Keratinocyte (primary cell): ENCODE data around the gene ARHGEF16. TPM values are rescaled to one million over a fixed set of nuclear protein-coding genes. Genes with fewer than 3 reads are reported as not detected.

Experiments used
- DNase-seq: peaks from one replicate; pipeline ENCODE4 v3.0.0-alpha.2; 2011; ENCODE audit warnings: low read depth, missing footprints, low spot score
- FAIRE-seq: peaks from 2 replicates; lab custom pipeline; 2011; peaks lifted over from hg19 to GRCh38; lab: Jason Lieb, UNC
- H2AFZ ChIP-seq: 2 replicates; pipeline ENCODE4 v1.6.0; 2012; ENCODE audit warnings: low read length, control low read depth, inconsistent platforms; ENCODE audit not compliant: control insufficient read depth
- H3K27ac ChIP-seq: 2 replicates; pipeline ENCODE4 v1.5.1; 2011; ENCODE audit warnings: low read length; ENCODE audit not compliant: control insufficient read depth, insufficient read depth
- H3K27me3 ChIP-seq: 3 replicates; pipeline ENCODE4 v1.6.0; 2011; ENCODE audit warnings: low read length; ENCODE audit not compliant: control insufficient read depth, insufficient read depth; ENCODE audit errors: extremely low read depth
- H3K36me3 ChIP-seq, 2 experiments: 2 replicates in 1 of 2; 3 replicates in 1 of 2; pipeline ENCODE4 v1.5.1; 2011; ENCODE audit warnings: low read length in 2 of 2, mild to moderate bottlenecking in 1 of 2; ENCODE audit not compliant: control insufficient read depth in 2 of 2, insufficient read depth in 2 of 2; ENCODE audit errors: extremely low read depth in 1 of 2
- H3K4me1 ChIP-seq: 3 replicates; pipeline ENCODE4 v1.5.1; 2011; ENCODE audit warnings: low read length; ENCODE audit not compliant: control insufficient read depth, insufficient read depth; ENCODE audit errors: extremely low read depth
- H3K4me2 ChIP-seq: 3 replicates; pipeline ENCODE4 v1.6.0; 2011; ENCODE audit warnings: low read depth, low read length; ENCODE audit not compliant: control insufficient read depth, insufficient read depth; ENCODE audit errors: extremely low read depth
- H3K4me3 ChIP-seq, 3 experiments: fragments of 200-600 bp in 1 of 3; sonication (generic) in 1 of 3; 2 replicates in 2 of 3; 3 replicates in 1 of 3; pipeline ENCODE4 v1.5.1; 2011 to 2016; ENCODE audit warnings: low read length in 3 of 3, mild to moderate bottlenecking in 3 of 3, control low read depth in 2 of 3, inconsistent platforms in 1 of 3, low read depth in 1 of 3, mixed read lengths in 1 of 3, mixed run types in 1 of 3, moderate library complexity in 1 of 3; ENCODE audit not compliant: control insufficient read depth in 2 of 3, insufficient read depth in 2 of 3; ENCODE audit errors: extremely low read depth in 1 of 3
- H3K79me2 ChIP-seq: 2 replicates; pipeline ENCODE4 v1.6.0; 2012; ENCODE audit warnings: low read length; ENCODE audit not compliant: control insufficient read depth, insufficient read depth
- H3K9ac ChIP-seq: 3 replicates; pipeline ENCODE4 v1.6.0; 2011; ENCODE audit warnings: low read length; ENCODE audit not compliant: control insufficient read depth, insufficient read depth; ENCODE audit errors: extremely low read depth
- H3K9me1 ChIP-seq: 3 replicates; pipeline ENCODE4 v1.6.0; 2011; ENCODE audit warnings: low read length; ENCODE audit not compliant: control insufficient read depth, insufficient read depth; ENCODE audit errors: extremely low read depth
- H3K9me3 ChIP-seq: 2 replicates; pipeline ENCODE4 v1.5.1; 2012; ENCODE audit warnings: low read depth, low read length; ENCODE audit not compliant: control insufficient read depth
- H4K20me1 ChIP-seq: 3 replicates; pipeline ENCODE4 v1.6.0; 2011; ENCODE audit warnings: low read length; ENCODE audit not compliant: control insufficient read depth, insufficient read depth; ENCODE audit errors: extremely low read depth
- CTCF ChIP-seq, 3 experiments: IDR thresholded peaks in 1 of 3; conservative IDR thresholded peaks in 1 of 3; optimal IDR thresholded peaks in 1 of 3; 2 replicates in 2 of 3; 3 replicates in 1 of 3; pipeline versions ENCODE3 to v1.5.1; 2011; ENCODE audit warnings: low read length in 3 of 3, mild to moderate bottlenecking in 3 of 3, moderate library complexity in 2 of 3, control low read depth in 1 of 3, inconsistent platforms in 1 of 3; ENCODE audit not compliant: insufficient read depth in 2 of 3; ENCODE audit errors: extremely low read depth in 1 of 3
- EZH2 ChIP-seq: IDR thresholded peaks from one replicate; pipeline ENCODE4 v1.6.1; 2012; ENCODE audit warnings: inconsistent platforms, mild to moderate bottlenecking, low read length, moderate library complexity
- dilution Hi-C: fragments of 300-500 bp; cut with MboI; formaldehyde crosslinking; loops from one replicate; pipeline ENCODE4 v1.7.0; 2020; ENCODE audit warnings: low sequenced_read_pairs; ENCODE audit not compliant: extremely low pct_ligation_motif_present
- polyA plus RNA-seq, 5 experiments: library from polyadenylated mRNA; depleted of rRNA in 3 of 5; stranded (reverse) in 3 of 5; stranded (forward) in 1 of 5; unstranded in 1 of 5; fragments of >200 nt; gene quantifications; 1 replicate in 1 of 5; 2 replicates in 3 of 5; 3 replicates in 1 of 5; pipeline versions ENCODE4 v1.2.1 to v1.2.3, GENCODE V29; 2011 to 2012; ENCODE audit warnings: missing spikeins in 2 of 5, low read depth in 1 of 5, low replicate concordance in 1 of 5

ARHGEF16 gene
- polyA plus RNA-seq, 1 donor (not counting 4 experiments of a cell fraction or from before 2014, with no cell fraction given) = 6.2 TPM

- Histone ChIP-seq H3K4me3 (no peak overlapping the region), H3K27ac (no peak overlapping the region), H3K36me3 (no peaks in the 10 kb centered on the region), H3K4me1 (peaks cover 6% of the 10 kb centered on the region), H3K4me2 (no peak overlapping the region), H2AFZ (no peak overlapping the region), H3K79me2 (no peaks in the 10 kb centered on the region), H3K9me3 (no peaks in the 10 kb centered on the region), H4K20me1 (no peaks in the 10 kb centered on the region), H3K9me1 (no peaks in the 10 kb centered on the region), H3K27me3 (peaks cover 6% of the 10 kb centered on the region), H3K9ac (no peak overlapping the region)
- dilution Hi-C loops = loop anchor here (25.0 kb wide), 1 partner anchor 995 kb away; the partner anchor contains the start of gene PEX10
- DNase-seq (no peak), FAIRE-seq (no peak)
- TF ChIP-seq CTCF (optimal IDR thresholded peaks at IDR 0.05 in 1 of 3, IDR thresholded peaks at IDR 0.05 in 1 of 3, conservative IDR thresholded peaks at IDR 0.05 in 1 of 3; ENCODE audit: extremely low read depth in 1 of 3, insufficient read depth in 2 of 3, low read length in 3 of 3) (no peak), EZH2 (no peak)
Observed at GRCh38 chr1:3407021-3407420, 47.4 kb upstream of the ARHGEF16 start.

DNA sequence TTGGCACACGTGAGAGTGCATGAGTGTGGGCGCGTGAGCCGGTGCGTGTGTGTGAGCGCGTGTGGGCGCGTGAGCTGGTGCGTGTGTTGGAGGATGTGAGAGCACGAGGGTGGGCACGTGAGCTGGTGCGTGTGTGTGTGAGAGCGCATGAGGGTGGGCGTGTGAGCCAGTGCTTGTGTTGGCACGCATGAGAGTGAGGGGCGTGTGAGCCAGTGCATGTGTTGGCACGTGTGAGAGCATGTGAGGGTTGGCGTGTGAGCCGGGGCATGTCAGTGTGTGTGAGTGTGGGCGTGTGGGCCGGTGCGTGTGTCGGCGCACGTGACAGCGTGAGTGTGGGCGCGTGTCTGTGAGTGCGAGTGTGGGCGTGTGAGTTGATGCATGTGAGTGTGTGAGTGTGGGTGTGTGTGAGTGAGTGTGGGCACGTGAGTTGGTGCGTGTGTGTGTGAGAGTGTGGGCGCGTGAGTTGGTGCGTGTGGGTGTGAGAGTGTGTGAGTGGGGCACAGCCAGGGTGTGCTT, 45.7 kb upstream of the ARHGEF16 start:
- Histone ChIP-seq H4K20me1 (no peaks in the 10 kb centered on the region), H3K4me1 (peaks cover 6% of the 10 kb centered on the region), H3K27ac (no peak overlapping the region), H3K4me2 (no peak overlapping the region), H3K36me3 (no peaks in the 10 kb centered on the region), H3K79me2 (no peaks in the 10 kb centered on the region), H3K4me3 (no peak overlapping the region), H3K9me1 (no peaks in the 10 kb centered on the region), H2AFZ (no peak overlapping the region), H3K9me3 (no peaks in the 10 kb centered on the region), H3K9ac (no peak overlapping the region), H3K27me3 (peaks cover 6% of the 10 kb centered on the region)
- FAIRE-seq = no peak
- no peak for DNase-seq
- TF ChIP-seq EZH2 (no peak), CTCF (optimal IDR thresholded peaks at IDR 0.05 in 1 of 3, IDR thresholded peaks at IDR 0.05 in 1 of 3, conservative IDR thresholded peaks at IDR 0.05 in 1 of 3; ENCODE audit: extremely low read depth in 1 of 3, insufficient read depth in 2 of 3, low read length in 3 of 3) (no peak)
- dilution Hi-C loops = loop anchor here (25.0 kb wide), 1 partner anchor 997 kb away; the partner anchor contains the start of gene PEX10
